Body of pancreas (tissue), 4 donors: Measurements from ENCODE around the gene DNAJB13.

Experiments used
- POLR2A ChIP-seq, 3 donors: fragments of 450-650 bp; IDR thresholded peaks; one replicate each; pipeline ENCODE4 v1.6.1; 2016; ENCODE audit warnings: antibody characterized with exemption in 3 of 3, mild to moderate bottlenecking in 2 of 3
- TF ChIP-seq, protein P1 (sequence below), 7 experiments: fragments of 450-650 bp in 4 of 7; fragments of 200-600 bp in 3 of 7; sonication (generic) in 3 of 7; IDR thresholded peaks; one replicate each; pipeline ENCODE4 v1.5.1; 2016 to 2019; ENCODE audit warnings: antibody characterized with exemption in 7 of 7

DNA sequence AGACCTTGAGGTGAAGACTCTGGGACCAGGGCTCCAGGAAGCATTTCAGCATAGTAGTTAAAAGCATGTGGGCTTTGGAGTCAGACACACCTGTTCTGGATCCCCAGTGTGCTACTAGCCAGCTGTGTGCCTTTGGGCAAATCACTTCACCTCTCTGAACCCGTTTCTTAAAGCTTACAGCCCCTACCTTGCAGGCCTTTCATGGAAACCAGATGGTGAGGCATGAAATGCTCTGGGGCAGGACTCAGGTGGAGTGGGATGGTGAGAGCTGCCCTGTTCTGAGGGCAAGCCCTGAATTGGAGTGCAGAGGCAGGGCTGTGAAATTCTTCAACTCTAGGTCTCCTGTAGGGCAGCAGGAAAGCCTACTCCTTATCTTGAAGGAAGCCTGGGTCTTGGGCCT lies 21.4 kb downstream of the DNAJB13 start:
- TF ChIP-seq, protein P1, sequence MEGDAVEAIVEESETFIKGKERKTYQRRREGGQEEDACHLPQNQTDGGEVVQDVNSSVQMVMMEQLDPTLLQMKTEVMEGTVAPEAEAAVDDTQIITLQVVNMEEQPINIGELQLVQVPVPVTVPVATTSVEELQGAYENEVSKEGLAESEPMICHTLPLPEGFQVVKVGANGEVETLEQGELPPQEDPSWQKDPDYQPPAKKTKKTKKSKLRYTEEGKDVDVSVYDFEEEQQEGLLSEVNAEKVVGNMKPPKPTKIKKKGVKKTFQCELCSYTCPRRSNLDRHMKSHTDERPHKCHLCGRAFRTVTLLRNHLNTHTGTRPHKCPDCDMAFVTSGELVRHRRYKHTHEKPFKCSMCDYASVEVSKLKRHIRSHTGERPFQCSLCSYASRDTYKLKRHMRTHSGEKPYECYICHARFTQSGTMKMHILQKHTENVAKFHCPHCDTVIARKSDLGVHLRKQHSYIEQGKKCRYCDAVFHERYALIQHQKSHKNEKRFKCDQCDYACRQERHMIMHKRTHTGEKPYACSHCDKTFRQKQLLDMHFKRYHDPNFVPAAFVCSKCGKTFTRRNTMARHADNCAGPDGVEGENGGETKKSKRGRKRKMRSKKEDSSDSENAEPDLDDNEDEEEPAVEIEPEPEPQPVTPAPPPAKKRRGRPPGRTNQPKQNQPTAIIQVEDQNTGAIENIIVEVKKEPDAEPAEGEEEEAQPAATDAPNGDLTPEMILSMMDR (IDR thresholded peaks at IDR 0.05): no peak
- TF ChIP-seq POLR2A (IDR thresholded peaks at IDR 0.05): no peak
